Inflammatory macrophage treated with lipopolysaccharide for 1 hour (primary cell): Measurements from ENCODE around the gene TBX10.
"Not testable (repeated sequence)": the region's sequence is repeated elsewhere in the genome, so short reads cannot be mapped to it uniquely, and the experiment has no call there.

Source experiments
- DNase-seq, 2 donors: peaks; one replicate each; pipeline ENCODE4 v3.0.0-alpha.2; 2020 to 2022

TBX10 gene

DNA sequence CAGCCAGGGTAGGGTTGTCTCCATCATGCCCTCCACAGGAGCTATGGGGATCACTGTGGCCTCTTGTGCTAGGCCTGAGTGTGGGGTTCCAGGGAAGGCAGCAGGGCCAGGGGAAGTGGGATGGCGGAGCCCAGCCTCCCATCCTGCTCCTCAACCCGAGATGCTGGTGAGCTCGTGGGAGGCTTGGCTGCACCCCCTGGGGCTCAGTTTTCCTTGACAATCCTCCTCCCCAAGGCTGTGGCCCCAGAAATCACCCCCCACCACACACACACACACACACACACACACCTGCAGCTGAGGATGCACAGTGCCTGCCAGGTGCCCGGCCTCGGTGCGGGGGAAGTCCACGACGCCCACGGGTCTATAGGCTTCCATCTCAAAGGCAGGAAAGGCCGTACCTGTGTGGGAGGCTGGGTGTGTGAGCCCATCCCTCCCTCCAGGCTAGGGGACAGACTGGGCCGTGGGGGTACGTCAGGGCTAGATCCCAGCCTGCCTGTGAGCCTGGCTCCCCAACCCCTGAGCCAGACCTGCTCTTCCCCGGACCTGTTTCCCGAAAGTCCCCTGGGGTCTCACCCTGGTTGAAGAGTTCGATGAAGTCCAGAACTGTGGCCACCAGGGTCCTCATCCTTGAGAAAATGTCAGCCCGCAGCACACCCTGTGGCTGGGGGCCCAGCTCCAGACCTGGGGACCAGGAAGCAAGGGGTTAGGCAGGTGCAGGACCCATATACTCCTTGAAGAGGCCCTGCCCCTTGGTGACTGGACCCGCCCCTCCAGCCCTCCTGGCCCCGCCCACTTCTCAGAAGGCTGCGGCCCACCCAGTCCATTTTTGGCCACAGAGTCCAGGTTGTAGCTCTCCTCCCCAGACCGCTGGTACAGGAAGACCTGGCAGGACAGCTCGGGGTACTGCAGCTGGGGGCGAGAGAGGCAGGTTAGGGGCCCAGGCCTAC lies 5.2 kb upstream of the TBX10 start:
- no peak for DNase-seq

DNA sequence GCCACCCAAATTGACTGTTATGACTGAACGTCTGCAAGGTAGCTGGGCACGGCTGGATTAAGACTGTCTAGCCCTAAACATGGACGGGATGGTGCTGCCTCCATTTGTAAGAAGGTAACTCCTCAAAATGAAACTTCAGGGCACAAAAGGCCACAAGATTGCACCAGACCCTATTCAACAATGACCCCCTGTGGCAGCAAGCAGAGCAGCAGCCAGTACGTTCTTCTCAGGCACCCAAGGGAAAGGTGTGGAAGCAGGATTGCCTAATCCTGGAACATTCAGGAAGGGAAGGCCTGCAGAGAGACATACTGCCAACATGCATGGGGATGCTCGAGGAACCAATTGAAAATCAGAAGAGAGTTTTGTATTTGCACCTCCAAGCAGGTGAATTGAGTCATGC lies 4.5 kb upstream of the TBX10 start:
- no peak for DNase-seq

DNA sequence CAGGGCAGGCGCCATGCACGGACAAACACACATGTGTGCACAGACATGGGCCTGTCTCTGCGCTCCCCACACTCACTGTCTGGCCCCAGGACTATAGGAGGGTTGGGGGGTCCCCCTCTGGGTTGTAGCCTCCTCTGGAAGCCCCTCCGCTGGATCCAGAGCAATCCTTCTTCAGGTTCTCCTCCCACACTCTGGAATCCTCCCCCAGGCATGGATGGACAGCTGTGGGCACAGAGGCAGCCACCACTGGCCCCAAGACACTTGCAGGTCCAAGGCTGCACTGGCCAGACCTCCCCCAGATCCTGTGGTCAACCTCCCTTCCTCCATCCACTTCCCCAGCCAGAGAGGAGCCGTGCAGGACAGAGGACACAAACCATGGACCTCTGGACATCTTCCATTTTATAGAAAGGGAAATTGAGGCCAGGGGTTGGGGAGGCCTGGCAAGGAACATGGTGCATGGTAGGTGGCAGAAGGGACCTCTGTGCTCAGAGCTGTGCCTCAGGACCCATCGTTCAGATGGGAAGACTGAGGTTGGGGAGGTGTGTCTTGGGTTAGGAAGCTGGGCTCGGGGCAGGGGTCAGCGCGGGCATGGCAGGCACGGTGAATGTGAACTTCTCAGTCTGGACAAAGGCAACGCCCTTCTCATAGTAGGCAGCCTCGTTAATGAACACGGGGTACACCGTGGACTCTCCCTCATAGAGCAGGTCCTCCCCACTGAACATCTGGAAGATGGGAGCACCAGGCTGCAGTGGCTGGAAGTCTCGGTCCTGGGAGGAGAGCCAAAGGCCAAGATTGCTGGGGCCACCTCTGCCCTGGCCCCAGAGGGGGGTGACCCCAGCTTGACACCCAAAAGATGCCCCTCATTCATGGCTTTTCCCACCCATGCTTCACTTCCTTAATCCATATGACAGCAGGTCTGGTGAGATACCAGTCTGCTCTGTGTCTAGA lies 2.9 kb upstream of the TBX10 start:
- no peak for DNase-seq

DNA sequence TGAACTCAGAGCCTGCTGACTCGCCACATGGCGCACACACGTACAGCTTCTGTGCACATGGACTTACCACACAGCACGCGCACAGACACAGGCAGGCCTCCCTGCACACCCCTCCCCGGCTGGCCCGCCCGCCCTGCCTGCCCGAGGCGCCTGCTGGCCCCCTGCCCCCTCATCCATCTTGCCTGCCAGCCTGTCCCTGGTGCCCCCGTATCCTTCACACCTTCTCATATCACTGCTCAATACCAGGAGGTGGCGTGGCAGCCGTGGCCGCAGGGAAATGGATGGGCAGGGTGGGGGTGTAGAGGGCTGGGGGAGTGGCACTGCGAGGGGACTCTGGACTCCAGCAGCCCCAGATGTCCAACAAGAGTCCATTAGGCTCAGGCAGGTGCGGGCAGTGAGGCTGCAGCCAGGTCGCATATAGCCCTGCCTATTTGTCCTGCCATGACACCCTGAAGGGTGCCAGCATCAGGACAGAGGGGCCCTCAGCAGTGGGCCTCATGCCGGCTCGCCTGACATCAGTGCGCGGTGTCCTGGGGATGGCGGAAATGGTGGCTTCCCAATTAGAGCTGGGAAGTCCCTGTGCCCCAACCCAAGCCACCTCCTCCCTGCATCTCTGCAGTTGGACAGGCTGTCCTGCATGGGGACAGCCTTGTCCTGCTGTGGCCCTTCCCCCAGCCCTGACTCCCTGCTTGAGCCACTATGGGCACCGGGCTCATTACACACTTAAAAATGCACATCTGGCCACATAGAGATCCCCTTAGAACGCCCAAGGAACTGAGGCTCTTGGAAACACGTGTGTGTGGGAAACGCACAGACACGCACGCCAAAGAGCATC lies 2.0 kb upstream of the TBX10 start:
- no peak for DNase-seq

DNA sequence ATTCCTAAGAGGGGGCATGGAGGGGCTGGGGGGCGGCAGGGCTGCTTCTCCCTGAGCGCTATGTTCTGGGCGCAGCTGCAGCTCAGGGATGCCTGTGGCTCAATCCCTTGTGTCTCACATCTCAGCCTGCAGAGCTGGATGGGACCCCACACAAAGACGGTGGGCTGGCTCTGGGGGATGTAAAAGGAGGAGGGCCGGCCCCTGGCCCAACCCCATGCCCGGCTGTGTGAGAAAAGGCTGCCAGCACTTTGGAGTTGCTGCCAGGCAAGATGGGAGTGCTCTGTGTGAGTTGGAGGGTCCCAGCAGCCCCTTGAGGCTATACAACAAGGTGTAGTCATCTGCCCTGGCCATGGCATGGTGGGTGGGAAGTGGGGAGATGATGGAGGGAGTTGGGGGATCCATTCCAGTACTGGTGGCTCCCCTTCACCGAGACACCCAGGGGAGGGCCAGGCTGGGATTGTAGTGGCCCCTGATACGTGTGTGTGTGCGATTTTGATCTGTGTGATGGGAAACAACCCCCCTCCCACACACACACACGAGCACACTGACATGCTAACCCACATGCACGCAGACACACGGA lies 1.3 kb upstream of the TBX10 start:
- DNase-seq = no peak

DNA sequence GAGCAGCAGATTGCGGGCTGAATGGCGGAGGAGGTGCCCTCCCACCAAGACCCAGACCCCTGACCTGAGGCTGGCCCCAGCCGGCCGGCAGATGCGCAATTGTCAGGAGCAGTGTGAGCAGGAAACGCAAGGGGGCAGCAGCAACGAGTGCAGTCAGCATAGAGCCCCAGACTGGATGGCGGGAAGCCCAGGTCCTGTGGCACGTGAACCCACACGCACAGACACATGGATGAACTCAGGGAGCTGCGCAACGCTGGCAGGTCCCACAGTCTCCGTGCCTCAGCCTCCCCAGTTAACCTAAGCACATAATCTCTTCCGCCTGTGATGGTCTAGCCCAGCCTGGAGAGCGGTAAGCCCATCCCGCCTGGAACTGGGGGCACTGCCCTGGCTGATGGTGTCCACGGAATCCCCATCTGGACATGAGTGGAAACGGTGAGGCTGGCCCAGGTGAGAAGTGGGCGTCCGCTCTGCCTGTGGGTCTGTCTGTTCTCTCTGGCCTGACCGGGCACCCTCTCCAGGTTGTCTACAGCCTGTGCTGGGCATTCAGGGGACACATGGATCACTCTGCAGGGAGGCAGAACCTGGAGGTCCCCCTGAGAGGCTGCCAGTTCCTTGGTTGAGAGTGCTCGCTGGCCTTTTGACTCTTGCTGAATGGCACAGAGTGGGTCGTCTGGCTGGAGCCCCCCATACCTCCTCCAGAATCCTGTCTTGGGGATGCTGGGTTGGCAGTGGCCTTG lies 626 bp upstream of the TBX10 start:
- DNase-seq = peak in 1 of 2 donors; percentile 58

DNA sequence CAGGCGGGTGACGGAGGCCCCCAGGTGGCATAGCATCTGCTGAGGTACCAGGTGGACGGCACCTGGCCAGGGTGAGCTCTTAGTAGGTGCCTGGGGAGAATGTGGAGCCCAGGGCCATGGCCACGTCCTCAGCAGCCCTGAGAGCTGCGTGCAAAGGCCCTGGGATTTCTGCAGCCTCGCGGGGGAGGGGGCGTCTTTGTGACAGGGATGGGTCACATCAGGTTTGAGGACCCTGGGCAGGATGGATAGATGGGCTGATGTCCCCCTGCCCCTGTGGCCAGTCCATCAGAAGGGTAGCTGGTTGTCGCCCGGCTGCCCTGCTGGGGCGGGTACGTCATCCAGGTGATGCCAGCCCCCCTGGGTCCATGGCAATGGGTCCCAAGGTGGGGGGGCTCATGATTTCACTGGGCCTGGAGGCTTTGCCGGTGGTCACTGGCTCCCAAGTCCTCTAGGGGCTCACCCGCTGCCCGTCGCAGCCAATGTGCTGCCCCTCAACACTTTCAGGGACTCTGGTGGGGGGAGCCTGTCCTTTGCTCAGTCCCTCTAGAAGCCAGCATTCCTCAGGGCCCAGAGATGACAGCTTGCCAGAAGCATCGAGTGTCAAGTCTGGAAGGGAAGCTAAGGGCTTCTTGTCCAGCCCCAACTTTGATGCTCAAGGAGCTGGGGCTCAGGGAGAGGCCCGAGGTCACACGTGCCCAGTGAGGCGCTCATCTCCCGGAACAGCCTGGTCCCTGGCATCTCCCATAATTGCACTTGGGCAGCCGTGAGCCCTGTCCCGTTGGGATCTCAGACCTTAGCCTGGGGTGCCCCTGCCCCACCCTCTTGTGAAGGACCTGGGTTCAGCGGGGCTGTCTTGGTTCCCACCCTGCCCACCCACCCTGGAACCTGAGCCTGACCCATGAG lies 777 bp downstream of the TBX10 start:
- no peak for DNase-seq

DNA sequence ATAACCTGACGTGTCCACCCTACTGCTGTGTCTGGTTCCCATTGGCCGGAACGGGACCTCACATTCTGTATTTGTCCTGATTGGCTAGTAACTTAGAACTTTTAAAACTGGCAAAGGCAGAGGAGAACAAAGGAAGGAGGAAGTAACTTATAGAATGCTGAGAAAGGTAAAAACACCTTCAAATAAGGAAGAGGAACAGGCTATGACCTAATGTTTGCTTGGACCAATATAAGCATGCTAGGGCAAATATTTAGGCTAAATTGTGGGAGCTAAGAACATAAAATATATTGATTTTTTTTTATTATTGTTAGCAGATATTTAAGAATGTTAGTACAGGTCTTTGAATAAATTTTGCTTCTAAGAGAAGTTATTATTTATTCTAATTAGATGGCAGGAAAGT lies 2.1 kb downstream of the TBX10 start:
- not testable (repeated sequence) for DNase-seq

DNA sequence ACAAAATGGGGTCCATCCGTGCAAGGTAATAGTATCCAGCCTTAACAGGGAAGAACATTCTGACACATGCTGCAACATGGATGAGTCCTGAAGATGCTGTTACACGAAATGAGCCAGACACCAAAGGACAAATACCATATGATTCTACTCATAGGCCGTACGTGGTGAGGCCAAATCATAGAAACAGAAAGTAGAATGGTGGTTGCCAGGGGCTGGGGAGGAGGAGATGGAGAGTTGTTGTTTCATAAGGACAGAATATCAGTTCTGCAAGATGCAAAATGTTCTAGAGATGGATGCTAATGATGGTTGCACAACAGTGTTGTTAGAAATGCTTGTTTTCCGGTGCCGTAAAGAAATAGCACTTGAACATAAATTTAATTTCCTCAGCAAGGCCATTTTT lies 2.6 kb downstream of the TBX10 start:
- DNase-seq = no peak

DNA sequence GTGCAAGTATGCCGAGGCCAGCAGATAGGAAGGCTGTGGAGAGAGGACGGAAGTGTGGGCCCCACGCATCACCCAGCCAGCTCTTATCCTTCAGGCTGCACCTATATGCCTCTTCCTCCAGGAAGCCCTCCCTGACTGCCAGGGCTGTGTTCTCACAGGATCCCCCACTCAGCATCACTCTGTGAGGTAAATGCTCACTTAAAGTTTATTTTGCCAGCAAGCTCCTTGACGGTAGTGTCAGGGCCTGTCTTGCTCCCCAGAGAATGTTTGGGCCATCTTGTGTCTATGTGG lies 4.4 kb downstream of the TBX10 start:
- DNase-seq = no peak

DNA sequence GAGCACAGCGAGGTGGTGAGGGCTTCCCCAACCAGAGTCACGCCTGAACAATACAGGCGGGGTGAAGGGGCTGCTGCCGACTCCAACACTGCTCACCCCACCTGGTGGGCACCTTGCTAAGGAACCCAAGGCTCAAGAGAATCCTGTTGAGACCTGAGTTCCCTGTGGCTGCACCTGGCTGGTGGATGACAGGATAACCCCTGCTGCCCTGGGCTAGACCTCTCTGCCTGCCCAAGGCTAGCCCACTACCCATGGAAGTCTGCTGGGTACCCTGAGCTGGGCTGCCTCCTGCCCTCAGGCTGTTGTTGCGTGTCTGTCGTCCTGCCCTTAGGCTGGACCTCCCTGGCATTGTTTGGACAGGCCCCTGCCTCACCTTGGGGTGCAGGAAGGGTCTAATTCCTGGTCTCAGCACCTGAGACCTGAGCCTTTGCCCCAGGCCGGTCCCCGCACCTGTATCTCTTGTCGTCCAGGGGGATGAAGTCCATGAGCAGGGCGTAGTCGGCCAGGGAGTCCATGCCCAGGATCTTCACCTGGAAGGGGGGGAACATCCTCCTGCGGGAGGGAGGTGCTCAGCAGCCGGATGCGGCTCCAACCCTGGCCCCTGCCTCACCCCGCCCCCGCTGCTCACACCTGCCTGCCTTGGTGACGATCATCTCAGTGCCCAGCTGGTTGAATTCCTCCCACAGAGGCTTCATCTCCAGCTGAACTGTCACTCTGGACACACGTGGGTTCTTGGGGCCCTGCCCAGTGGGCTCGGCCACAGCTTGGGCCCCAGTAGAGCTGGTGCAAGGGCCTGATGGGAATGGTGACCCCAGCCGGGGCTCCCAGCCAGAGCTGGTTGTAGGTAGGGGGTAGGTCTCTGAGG lies 5.0 kb downstream of the TBX10 start:
- no peak for DNase-seq

DNA sequence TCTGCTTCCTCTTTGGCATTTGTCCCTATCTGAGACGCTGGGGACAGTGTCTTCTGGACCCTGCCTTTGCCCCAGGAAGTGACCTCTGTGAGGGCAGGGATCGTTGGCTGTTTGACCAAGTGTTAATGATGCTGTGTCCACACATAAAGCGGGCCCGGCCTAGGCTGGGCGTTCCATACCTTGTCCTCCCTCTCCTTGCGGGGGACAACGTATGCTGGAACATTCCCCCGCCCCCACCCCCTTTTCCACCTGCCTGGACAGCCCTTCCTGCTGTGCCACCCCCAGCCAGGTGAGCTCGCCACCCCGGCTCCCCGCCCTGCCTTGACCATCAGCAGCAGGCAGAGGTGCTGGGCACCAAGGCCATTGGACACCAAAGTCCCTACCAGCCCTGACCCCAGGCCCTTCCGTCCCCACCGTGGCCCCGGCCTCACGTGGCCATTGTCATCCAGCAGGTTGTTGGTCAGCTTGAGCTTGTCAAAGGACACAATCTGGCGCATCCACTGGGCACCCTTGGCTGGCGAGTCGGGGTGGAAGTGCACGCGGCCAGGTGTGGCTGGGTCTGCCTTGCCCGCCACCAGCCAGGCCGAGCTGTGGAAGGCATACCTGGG lies 5.7 kb downstream of the TBX10 start:
- DNase-seq = no peak

DNA sequence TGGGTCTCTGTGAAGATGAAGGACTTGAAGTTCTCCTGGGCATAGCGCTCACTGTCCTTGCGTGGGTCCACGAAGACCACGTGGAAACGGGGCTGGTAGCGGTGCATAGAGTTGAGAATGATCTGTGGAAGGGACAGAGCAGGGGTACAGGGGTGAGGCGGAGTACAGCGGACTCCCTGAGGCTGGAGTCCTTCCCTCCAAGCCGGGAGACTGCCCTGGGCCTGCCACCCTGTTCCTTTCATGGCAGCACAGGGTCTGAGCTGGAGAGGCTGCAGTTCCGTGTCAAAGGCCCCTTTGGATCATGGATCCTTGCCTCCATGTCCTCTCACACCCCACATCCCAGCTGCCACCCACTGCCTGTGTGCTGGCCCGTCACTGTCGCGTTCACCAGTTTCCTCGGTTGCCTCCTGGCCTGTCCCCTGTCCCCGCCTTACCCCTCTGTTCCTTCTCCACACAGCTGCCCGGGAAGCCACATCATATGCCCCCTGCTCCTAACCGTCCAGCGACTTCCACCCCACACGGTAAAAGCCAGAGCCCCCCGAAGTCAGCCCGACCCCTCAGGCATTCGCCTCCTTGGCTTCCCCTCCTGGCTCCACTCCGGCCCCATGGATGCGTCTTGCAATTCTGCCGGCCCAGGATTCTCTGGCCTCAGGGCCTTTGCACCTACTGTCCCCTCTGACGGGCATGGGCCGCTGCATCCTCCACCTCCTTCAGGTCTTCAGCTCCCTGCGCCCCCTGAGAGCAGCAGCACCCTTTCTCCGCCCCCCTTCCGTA lies 6.4 kb downstream of the TBX10 start:
- no peak for DNase-seq

DNA sequence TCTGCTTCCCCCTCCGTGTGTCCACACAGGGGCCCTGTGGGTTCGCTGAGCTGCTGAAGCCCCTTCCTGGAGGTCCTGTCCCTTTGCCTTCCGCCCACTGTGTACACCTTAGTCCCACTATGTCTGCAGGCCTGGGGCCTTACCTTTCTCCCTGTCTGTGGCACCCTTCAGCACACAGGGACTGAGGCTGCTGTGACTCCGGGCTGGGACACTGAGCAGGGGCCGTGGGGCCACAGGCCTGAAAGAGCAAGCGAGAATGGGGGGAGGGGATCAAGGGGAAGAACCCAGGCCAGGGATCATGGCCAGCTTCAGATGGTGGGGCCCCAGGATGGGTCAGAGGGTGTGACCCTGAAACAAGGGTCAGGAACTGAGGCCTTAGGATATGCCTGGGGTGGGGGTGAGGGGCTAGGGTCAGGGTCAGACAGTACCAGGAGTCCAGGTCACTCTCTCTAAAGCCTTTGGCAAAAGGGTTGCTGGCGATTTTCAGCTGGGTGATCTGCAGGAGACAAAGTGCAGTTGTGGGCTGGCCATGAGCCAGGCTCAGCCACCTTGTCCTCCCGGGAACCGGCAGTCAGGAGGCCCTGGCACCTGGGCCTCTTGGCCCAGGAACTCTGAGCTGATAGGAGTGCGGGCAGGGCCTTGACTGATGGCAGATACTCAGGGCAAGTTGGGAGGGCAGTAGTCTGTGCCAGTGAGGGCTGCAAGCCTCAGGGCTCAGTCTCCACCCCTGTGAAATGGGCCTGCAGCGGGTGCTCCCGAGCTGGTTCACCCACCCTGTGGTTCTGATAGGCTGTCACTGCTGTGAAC lies 7.2 kb downstream of the TBX10 start:
- no peak for DNase-seq

DNA sequence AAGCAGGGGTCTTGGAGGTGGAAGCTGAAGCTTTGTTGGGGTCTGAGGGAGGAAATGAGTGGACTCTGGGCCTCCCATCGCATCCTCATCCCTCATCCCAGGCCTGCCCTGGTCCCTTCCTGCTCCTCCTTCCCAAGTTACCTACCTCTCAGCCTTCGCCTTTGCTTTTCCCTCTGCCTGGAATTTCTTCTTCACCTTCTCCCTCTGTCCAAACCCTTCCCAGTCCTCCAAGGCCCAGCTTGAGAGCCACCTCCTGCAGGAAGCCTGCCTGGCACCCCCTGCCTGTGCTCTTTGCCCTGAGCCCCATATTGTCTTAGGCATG lies 7.7 kb downstream of the TBX10 start:
- no peak for DNase-seq

DNA sequence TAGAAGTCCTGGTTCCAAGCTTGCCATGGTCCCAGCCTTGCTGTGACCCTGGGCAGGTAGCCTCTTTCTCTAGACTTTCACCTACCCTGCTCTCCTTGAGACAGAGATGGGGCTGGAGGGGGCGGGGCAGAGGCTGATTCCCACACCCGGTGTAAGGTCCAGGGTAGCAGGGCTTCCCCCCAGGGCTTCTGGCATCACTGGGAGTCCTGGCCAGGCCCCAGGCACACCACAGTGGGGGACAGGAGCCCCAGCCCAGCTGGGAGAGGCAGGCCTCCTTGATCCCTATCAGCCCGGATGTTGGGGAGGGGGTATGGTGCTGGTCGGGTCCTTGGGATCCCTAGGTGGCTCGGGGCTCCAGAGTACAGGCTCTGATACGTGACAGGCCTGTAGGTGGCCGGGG lies 8.2 kb downstream of the TBX10 start:
- no peak for DNase-seq

DNA sequence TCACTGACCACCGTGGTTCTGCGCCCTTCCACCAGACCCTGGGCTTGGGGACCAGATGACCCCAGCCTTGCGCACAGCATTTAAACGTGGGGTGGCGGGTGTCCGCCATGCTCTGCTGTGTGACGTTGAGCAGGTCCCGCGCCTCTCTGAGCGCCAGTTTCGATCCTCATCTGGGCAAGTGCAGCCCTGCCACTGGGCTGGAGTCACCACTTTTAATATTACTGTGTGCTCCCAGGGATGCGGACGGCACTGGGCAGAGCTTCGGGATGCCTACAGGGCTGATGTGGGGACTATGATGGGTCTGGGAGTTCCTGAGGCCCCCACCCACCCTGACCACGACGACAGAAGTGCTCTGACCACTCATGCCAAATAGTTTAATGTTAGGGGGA lies 8.6 kb downstream of the TBX10 start:
- DNase-seq = no peak
